Naive thymus-derived CD8-positive, alpha-beta T cell (primary cell): ENCODE measurements around the gene GPS1. TPM values are rescaled to one million over a fixed set of nuclear protein-coding genes. Genes with fewer than 3 reads are reported as not detected.

ENCODE experiments used
- ATAC-seq, 2 donors: fragments of 150-1000 bp; cut with Tn5 transposase in 1 of 2; sonication (Bioruptor Pico), chemical (Tn5 transposase) in 1 of 2; 1 replicate in 1 of 2; 2 replicates in 1 of 2; pipeline ENCODE4 v1.10.0; 2021; ENCODE audit warnings: mild to moderate bottlenecking in 2 of 2, moderate library complexity in 2 of 2
- POLR2A ChIA-PET: fragments of 350-600 bp; sonication (Branson Sonifier 250); formaldehyde crosslinking; loops from one replicate; lab custom pipeline; 2021; ENCODE audit warnings: antibody characterized with exemption; lab: Charles Lee
- DNase-seq, 10 donors: peaks; one replicate each; pipeline versions ENCODE4 v3.0.0 to v3.0.0-alpha.2; 2020 to 2022
- H3K27ac Mint-ChIP-seq, 10 donors: one replicate each; pipeline ENCODE4 v1.8.0; 2020 to 2022; ENCODE audit warnings: mild to moderate bottlenecking in 10 of 10, mixed read lengths in 10 of 10, moderate library complexity in 4 of 10, inconsistent platforms in 1 of 10
- H3K27me3 Mint-ChIP-seq, 5 donors: one replicate each; pipeline ENCODE4 v1.8.0; 2021 to 2022; ENCODE audit warnings: mixed read lengths in 5 of 5
- H3K36me3 Mint-ChIP-seq, 3 donors: one replicate each; pipeline ENCODE4 v1.8.0; 2020 to 2022; ENCODE audit warnings: mixed read lengths in 3 of 3, mild to moderate bottlenecking in 2 of 3, inconsistent platforms in 1 of 3
- H3K4me1 Mint-ChIP-seq, 4 donors: one replicate each; pipeline ENCODE4 v1.8.0; 2021 to 2022; ENCODE audit warnings: mixed read lengths in 4 of 4
- H3K4me3 Mint-ChIP-seq, 10 donors: one replicate each; pipeline ENCODE4 v1.8.0; 2020 to 2022; ENCODE audit warnings: mild to moderate bottlenecking in 10 of 10, mixed read lengths in 10 of 10, moderate library complexity in 6 of 10, inconsistent platforms in 1 of 10
- H3K9me3 Mint-ChIP-seq, 9 donors: one replicate each; pipeline ENCODE4 v1.8.0; 2020 to 2022; ENCODE audit warnings: mixed read lengths in 9 of 9, mild to moderate bottlenecking in 3 of 9, inconsistent platforms in 1 of 9, moderate library complexity in 1 of 9
- polyA plus RNA-seq, 3 donors: library from polyadenylated mRNA; unstranded; fragments of 300-500 nt; fragmentation: Illumina TruSeq; gene quantifications; one replicate each; pipeline ENCODE4 v1.2.3, GENCODE V29; 2021
- total RNA-seq, 8 experiments: library from RNA in 2 of 8; stranded (reverse) in 2 of 8; gene quantifications; one replicate each; pipeline ENCODE4 v1.2.3 and lab custom pipeline; 2021 to 2026

GPS1 gene
- total and polyA plus RNA-seq, 5 experiments from 2014 or later: 88.2 to 140 (median 122) TPM

GRCh38 chr17:82023447-82024241 lies 28.1 kb upstream of the GPS1 start:
- H3K4me1 Mint-ChIP-seq: peaks cover 12 to 29% (median 24%) of the 10 kb centered on the region in 4 donors
- peak overlapping the region; percentile 67 to 88 (median 76) for H3K4me3 Mint-ChIP-seq
- H3K27ac Mint-ChIP-seq: peak overlapping the region in 3 of 10 donors; percentile 9 to 22 (median 15)
- ATAC-seq: peak in 1 of 2 donors; percentile 8
- H3K9me3 Mint-ChIP-seq: no peaks in the 10 kb centered on the region
- H3K36me3 Mint-ChIP-seq: peaks cover 0 to 1% (median 0%) of the 10 kb centered on the region in 3 donors
- POLR2A ChIA-PET: interaction anchor here (1.0 to 6.0 kb wide), 12 partner anchors 14 to 269 kb away, joined by 3 to 61 read pairs (median 5); partner anchors contain the start of genes ARHGDIA, ASPSCR1, DCXR and DUS1L
- H3K27me3 Mint-ChIP-seq: no peaks in the 10 kb centered on the region
- peak in 2 of 10 donors; percentile 13 to 27 for DNase-seq

GRCh38 chr17:82024859-82025258 lies 26.8 kb upstream of the GPS1 start:
- ATAC-seq (no peak), DNase-seq (no peak)
- Mint-ChIP-seq H3K4me3 (peak overlapping the region in 1 of 10 donors; percentile 4), H3K27ac (no peak overlapping the region), H3K36me3 (no peaks in the 10 kb centered on the region), H3K4me1 (peaks cover 14 to 36% (median 29%) of the 10 kb centered on the region in 4 donors), H3K27me3 (no peaks in the 10 kb centered on the region), H3K9me3 (no peaks in the 10 kb centered on the region)
- POLR2A ChIA-PET: interaction anchor here (3.0 to 6.0 kb wide), 2 partner anchors 13 to 102 kb away, joined by 13 to 22 read pairs; partner anchors contain the start of gene DCXR

- POLR2A ChIA-PET: interaction anchor here (1.2 to 6.0 kb wide), 2 partner anchors 12 to 66 kb away, joined by 3 to 22 read pairs; partner anchors contain the start of gene DCXR
- H3K27me3 Mint-ChIP-seq: no peaks in the 10 kb centered on the region
- no peaks in the 10 kb centered on the region for H3K9me3 Mint-ChIP-seq
- peaks cover 15 to 33% (median 30%) of the 10 kb centered on the region in 4 donors for H3K4me1 Mint-ChIP-seq
- no peak for DNase-seq
- H3K27ac Mint-ChIP-seq: peak overlapping the region in 1 of 10 donors; percentile 20
- H3K36me3 Mint-ChIP-seq: no peaks in the 10 kb centered on the region
- peak overlapping the region in 3 of 10 donors; percentile 27 to 65 (median 57) for H3K4me3 Mint-ChIP-seq
- ATAC-seq: no peak
Observed at GRCh38 chr17:82025401-82026107, 26.1 kb upstream of the GPS1 start.

- Mint-ChIP-seq H3K36me3 (no peaks in the 10 kb centered on the region), H3K4me1 (peaks cover 10 to 20% (median 15%) of the 10 kb centered on the region in 4 donors), H3K27ac (no peak overlapping the region), H3K9me3 (no peaks in the 10 kb centered on the region), H3K27me3 (no peaks in the 10 kb centered on the region), H3K4me3 (peak overlapping the region in 1 of 10 donors; percentile 6)
- ATAC-seq: no peak
- POLR2A ChIA-PET: interaction anchor here (0.7 to 1.3 kb wide), 2 partner anchors 60 to 127 kb away, joined by 3 to 4 read pairs; no protein-coding TSS in a partner anchor
- DNase-seq: no peak
Observed at GRCh38 chr17:82028246-82028645, 23.5 kb upstream of the GPS1 start.

- Mint-ChIP-seq H3K27ac (no peak overlapping the region), H3K9me3 (no peaks in the 10 kb centered on the region), H3K36me3 (no peaks in the 10 kb centered on the region), H3K4me3 (peak overlapping the region in 3 of 10 donors; percentile 10 to 77 (median 59)), H3K4me1 (peaks cover 9 to 15% (median 11%) of the 10 kb centered on the region in 4 donors), H3K27me3 (no peaks in the 10 kb centered on the region)
- DNase-seq (no peak), ATAC-seq (no peak)
- POLR2A ChIA-PET: interaction anchor here (1.3 kb wide), 1 partner anchor 61 kb away, joined by 4 read pairs; no protein-coding TSS in a partner anchor
Observed at GRCh38 chr17:82028966-82029365, 22.7 kb upstream of the GPS1 start.

GRCh38 chr17:82029391-82029790 lies 22.3 kb upstream of the GPS1 start:
- Mint-ChIP-seq H3K36me3 (no peaks in the 10 kb centered on the region), H3K9me3 (no peaks in the 10 kb centered on the region), H3K27ac (peak overlapping the region in 1 of 10 donors; percentile 36), H3K4me3 (peak overlapping the region in 9 of 10 donors; percentile 10 to 77 (median 59)), H3K4me1 (peaks cover 9 to 13% (median 10%) of the 10 kb centered on the region in 4 donors), H3K27me3 (no peaks in the 10 kb centered on the region)
- ATAC-seq (no peak), DNase-seq (no peak)
- POLR2A ChIA-PET: interaction anchor here (1.2 kb wide), 1 partner anchor 125 kb away, joined by 3 read pairs; no protein-coding TSS in a partner anchor

- H3K9me3 Mint-ChIP-seq: no peaks in the 10 kb centered on the region
- POLR2A ChIA-PET: interaction anchor here (0.5 to 2.0 kb wide), 15 partner anchors 13 to 581 kb away, joined by 3 to 9 read pairs (median 3); partner anchors contain the start of genes CD7, DUS1L and FASN
- ATAC-seq (peak in 1 of 2 donors; percentile 2), DNase-seq (peak in 1 of 10 donors; percentile 33)
- H3K4me1 Mint-ChIP-seq: peaks cover 10 to 13% (median 11%) of the 10 kb centered on the region in 4 donors
- no peak overlapping the region for H3K27ac Mint-ChIP-seq
- H3K27me3 Mint-ChIP-seq: no peaks in the 10 kb centered on the region
- peaks cover 0 to under 1% (median 0%) of the 10 kb centered on the region in 3 donors for H3K36me3 Mint-ChIP-seq
- H3K4me3 Mint-ChIP-seq: peak overlapping the region in 3 of 10 donors; percentile 47 to 88 (median 59)
Observed at GRCh38 chr17:82029990-82030469, 21.7 kb upstream of the GPS1 start.

- POLR2A ChIA-PET: interaction anchor here (0.5 to 2.0 kb wide), 16 partner anchors 12 to 580 kb away, joined by 3 to 9 read pairs (median 3); partner anchors contain the start of genes CD7, DUS1L and FASN
- peak overlapping the region; percentile 74 to 94 (median 84) for H3K4me3 Mint-ChIP-seq
- H3K27me3 Mint-ChIP-seq: no peaks in the 10 kb centered on the region
- peak; percentile 65 to 87 (median 80) for DNase-seq
- peak; percentile 80 to 85 for ATAC-seq
- peaks cover 0 to 4% (median 3%) of the 10 kb centered on the region in 3 donors for H3K36me3 Mint-ChIP-seq
- H3K4me1 Mint-ChIP-seq: peaks cover 10 to 19% (median 17%) of the 10 kb centered on the region in 4 donors
- no peaks in the 10 kb centered on the region for H3K9me3 Mint-ChIP-seq
- peak overlapping the region in 3 of 10 donors; percentile 28 to 77 (median 49) for H3K27ac Mint-ChIP-seq
Observed at GRCh38 chr17:82030470-82031302, 21.0 kb upstream of the GPS1 start.

- ATAC-seq: peak; percentile 7 to 26
- no peaks in the 10 kb centered on the region for H3K27me3 Mint-ChIP-seq
- peak within 1 kb of the TSS; percentile 74 to 94 (median 84) for H3K4me3 Mint-ChIP-seq
- no peak for DNase-seq
- peaks cover 7 to 26% (median 23%) of the 10 kb centered on the region in 4 donors for H3K4me1 Mint-ChIP-seq
- POLR2A ChIA-PET: interaction anchor here (1.4 to 2.0 kb wide), 4 partner anchors 66 to 121 kb away, joined by 7 to 9 read pairs (median 7); partner anchors contain the start of gene FASN
- no peaks in the 10 kb centered on the region for H3K9me3 Mint-ChIP-seq
- peaks cover 0 to 4% (median 3%) of the 10 kb centered on the region in 3 donors for H3K36me3 Mint-ChIP-seq
- peak within 1 kb of the TSS in 3 of 10 donors; percentile 28 to 77 (median 49) for H3K27ac Mint-ChIP-seq
Observed at GRCh38 chr17:82031303-82031884, 20.3 kb upstream of the GPS1 start, which contains the start of gene RAC3. Gene RAC3 (plus strand): TSS chr17:82031678. CDS start chr17:82031762, 84 bp downstream.

- H3K4me1 Mint-ChIP-seq: peaks cover 7 to 26% (median 24%) of the 10 kb centered on the region in 4 donors
- no peaks in the 10 kb centered on the region for H3K27me3 Mint-ChIP-seq
- DNase-seq: peak in 2 of 10 donors; percentile 30 to 37
- ATAC-seq: peak; percentile 15 to 41
- no peaks in the 10 kb centered on the region for H3K9me3 Mint-ChIP-seq
- H3K4me3 Mint-ChIP-seq: peak overlapping the region in 8 of 10 donors; percentile 36 to 74 (median 56)
- H3K27ac Mint-ChIP-seq: no peak overlapping the region
- POLR2A ChIA-PET: interaction anchor here (1.5 kb wide), 1 partner anchor 65 kb away, joined by 4 read pairs; no protein-coding TSS in a partner anchor
- H3K36me3 Mint-ChIP-seq: peaks cover 0 to 4% (median 3%) of the 10 kb centered on the region in 3 donors
Observed at GRCh38 chr17:82031885-82032627, 19.6 kb upstream of the GPS1 start.
